ENCODE data around the gene ZNF622. TPM values are rescaled to one million over a fixed set of nuclear protein-coding genes. Genes with fewer than 3 reads are reported as not detected.
A peak's percentile ranks its signal among the peaks of the same experiment; 100 is the strongest.

ZNF622 gene
- total and polyA plus RNA-seq, 4 donors = 19.7 to 35.3 (median 23.2) TPM

- WGBS, 2 donors = 89 to 90% methylated on average over 3 of the region's 3 CpGs
- H3K9me3 ChIP-seq (ENCODE audit: control insufficient read depth, low read length) = peaks cover 3% of the 10 kb centered on the region
- H3K4me3 ChIP-seq (ENCODE audit: low read length in 2 of 2) = no peak overlapping the region
- no peak overlapping the region for H3K27ac ChIP-seq (ENCODE audit: low read depth in 1 of 2, low read length in 2 of 2)
- no peaks in the 10 kb centered on the region for H3K36me3 ChIP-seq (ENCODE audit: control insufficient read depth in 1 of 2, insufficient read depth in 2 of 2, low read length in 1 of 2)
- no peaks in the 10 kb centered on the region for H3K27me3 ChIP-seq (ENCODE audit: control insufficient read depth in 1 of 2, insufficient read depth in 2 of 2, low read length in 1 of 2)
- no peak for ATAC-seq (ENCODE audit: low FRiP score)
- intact Hi-C loops (cut with DNase I) = no loop called here
- DNase-seq = no peak
- no peaks in the 10 kb centered on the region for H3K4me1 ChIP-seq (ENCODE audit: control insufficient read depth in 1 of 2, insufficient read depth in 2 of 2, low read length in 2 of 2)
Measured at GRCh38 chr5:16502866-16503265, 37.3 kb upstream of the ZNF622 start.

- no peaks in the 10 kb centered on the region for H3K4me1 ChIP-seq (ENCODE audit: control insufficient read depth in 1 of 2, insufficient read depth in 2 of 2, low read length in 2 of 2)
- ATAC-seq (ENCODE audit: low FRiP score) = no peak
- intact Hi-C loops (cut with DNase I) = no loop called here
- 89 to 93% methylated on average over 5 of the region's 5 CpGs for WGBS, 2 donors
- no peak for DNase-seq
- peaks cover 6% of the 10 kb centered on the region for H3K9me3 ChIP-seq (ENCODE audit: control insufficient read depth, low read length)
- H3K27ac ChIP-seq (ENCODE audit: low read depth in 1 of 2, low read length in 2 of 2) = no peak overlapping the region
- H3K27me3 ChIP-seq (ENCODE audit: control insufficient read depth in 1 of 2, insufficient read depth in 2 of 2, low read length in 1 of 2) = no peaks in the 10 kb centered on the region
- H3K36me3 ChIP-seq (ENCODE audit: control insufficient read depth in 1 of 2, insufficient read depth in 2 of 2, low read length in 1 of 2) = no peaks in the 10 kb centered on the region
- H3K4me3 ChIP-seq (ENCODE audit: low read length in 2 of 2) = no peak overlapping the region
Measured at GRCh38 chr5:16500024-16500423, 34.4 kb upstream of the ZNF622 start.

- ATAC-seq (ENCODE audit: low FRiP score) = no peak
- no peak overlapping the region for H3K4me3 ChIP-seq (ENCODE audit: low read length in 2 of 2)
- H3K27ac ChIP-seq (ENCODE audit: low read depth in 1 of 2, low read length in 2 of 2) = no peak overlapping the region
- intact Hi-C loops (cut with DNase I) = loop anchor here in 1 of 2 donors (10.0 kb wide), 1 partner anchor 297 kb away; no protein-coding TSS in a partner anchor
- WGBS, 2 donors = 74 to 89% methylated on average over 2 of the region's 2 CpGs
- H3K9me3 ChIP-seq (ENCODE audit: control insufficient read depth, low read length) = peaks cover 6% of the 10 kb centered on the region
- no peaks in the 10 kb centered on the region for H3K4me1 ChIP-seq (ENCODE audit: control insufficient read depth in 1 of 2, insufficient read depth in 2 of 2, low read length in 2 of 2)
- DNase-seq = no peak
- no peaks in the 10 kb centered on the region for H3K27me3 ChIP-seq (ENCODE audit: control insufficient read depth in 1 of 2, insufficient read depth in 2 of 2, low read length in 1 of 2)
- H3K36me3 ChIP-seq (ENCODE audit: control insufficient read depth in 1 of 2, insufficient read depth in 2 of 2, low read length in 1 of 2) = no peaks in the 10 kb centered on the region
Measured at GRCh38 chr5:16497546-16497945, 31.9 kb upstream of the ZNF622 start.

- ATAC-seq (ENCODE audit: low FRiP score) (no peak), DNase-seq (no peak)
- H3K4me3 ChIP-seq (ENCODE audit: low read length in 2 of 2) = no peak overlapping the region
- no peaks in the 10 kb centered on the region for H3K36me3 ChIP-seq (ENCODE audit: control insufficient read depth in 1 of 2, insufficient read depth in 2 of 2, low read length in 1 of 2)
- no peaks in the 10 kb centered on the region for H3K27me3 ChIP-seq (ENCODE audit: control insufficient read depth in 1 of 2, insufficient read depth in 2 of 2, low read length in 1 of 2)
- no peaks in the 10 kb centered on the region for H3K4me1 ChIP-seq (ENCODE audit: control insufficient read depth in 1 of 2, insufficient read depth in 2 of 2, low read length in 2 of 2)
- 67 to 75% methylated on average over 1 of the region's 1 CpG for WGBS, 2 donors
- H3K9me3 ChIP-seq (ENCODE audit: control insufficient read depth, low read length) = peaks cover 3% of the 10 kb centered on the region
- H3K27ac ChIP-seq (ENCODE audit: low read depth in 1 of 2, low read length in 2 of 2) = no peak overlapping the region
- intact Hi-C loops (cut with DNase I) = loop anchor here in 1 of 2 donors (10.0 kb wide), 1 partner anchor 302 kb away; no protein-coding TSS in a partner anchor
Measured at GRCh38 chr5:16493261-16493660, 27.7 kb upstream of the ZNF622 start.

GRCh38 chr5:16492398-16493140 is 27.0 kb upstream of the ZNF622 start:
- Histone ChIP-seq H3K9me3 (ENCODE audit: control insufficient read depth, low read length) (peaks cover 3% of the 10 kb centered on the region), H3K36me3 (ENCODE audit: control insufficient read depth in 1 of 2, insufficient read depth in 2 of 2, low read length in 1 of 2) (no peaks in the 10 kb centered on the region), H3K4me1 (ENCODE audit: control insufficient read depth in 1 of 2, insufficient read depth in 2 of 2, low read length in 2 of 2) (no peaks in the 10 kb centered on the region), H3K27ac (ENCODE audit: low read depth in 1 of 2, low read length in 2 of 2) (no peak overlapping the region), H3K27me3 (ENCODE audit: control insufficient read depth in 1 of 2, insufficient read depth in 2 of 2, low read length in 1 of 2) (no peaks in the 10 kb centered on the region), H3K4me3 (ENCODE audit: low read length in 2 of 2) (no peak overlapping the region)
- intact Hi-C loops (cut with DNase I) = loop anchor here in 1 of 2 donors (10.0 kb wide), 1 partner anchor 302 kb away; no protein-coding TSS in a partner anchor
- ATAC-seq (ENCODE audit: low FRiP score) (no peak), DNase-seq (peak in 1 of 2 donors; percentile 31)
- 73 to 78% methylated on average over 10 of the region's 10 CpGs for WGBS, 2 donors

- ATAC-seq (ENCODE audit: low FRiP score) (no peak), DNase-seq (no peak)
- H3K27ac ChIP-seq (ENCODE audit: low read depth in 1 of 2, low read length in 2 of 2) = no peak overlapping the region
- 70 to 73% methylated on average over 8 of the region's 8 CpGs for WGBS, 2 donors
- peaks cover 2% of the 10 kb centered on the region for H3K9me3 ChIP-seq (ENCODE audit: control insufficient read depth, low read length)
- no peaks in the 10 kb centered on the region for H3K27me3 ChIP-seq (ENCODE audit: control insufficient read depth in 1 of 2, insufficient read depth in 2 of 2, low read length in 1 of 2)
- no peaks in the 10 kb centered on the region for H3K36me3 ChIP-seq (ENCODE audit: control insufficient read depth in 1 of 2, insufficient read depth in 2 of 2, low read length in 1 of 2)
- H3K4me3 ChIP-seq (ENCODE audit: low read length in 2 of 2) = no peak overlapping the region
- no peaks in the 10 kb centered on the region for H3K4me1 ChIP-seq (ENCODE audit: control insufficient read depth in 1 of 2, insufficient read depth in 2 of 2, low read length in 2 of 2)
- intact Hi-C loops (cut with DNase I) = loop anchor here in 1 of 2 donors (10.0 kb wide), 1 partner anchor 304 kb away; no protein-coding TSS in a partner anchor
Measured at GRCh38 chr5:16490911-16491310, 25.3 kb upstream of the ZNF622 start.

- Histone ChIP-seq H3K4me1 (ENCODE audit: control insufficient read depth in 1 of 2, insufficient read depth in 2 of 2, low read length in 2 of 2) (no peaks in the 10 kb centered on the region), H3K27me3 (ENCODE audit: control insufficient read depth in 1 of 2, insufficient read depth in 2 of 2, low read length in 1 of 2) (no peaks in the 10 kb centered on the region), H3K36me3 (ENCODE audit: control insufficient read depth in 1 of 2, insufficient read depth in 2 of 2, low read length in 1 of 2) (no peaks in the 10 kb centered on the region), H3K4me3 (ENCODE audit: low read length in 2 of 2) (no peak overlapping the region), H3K27ac (ENCODE audit: low read depth in 1 of 2, low read length in 2 of 2) (no peak overlapping the region), H3K9me3 (ENCODE audit: control insufficient read depth, low read length) (no peaks in the 10 kb centered on the region)
- intact Hi-C loops (cut with DNase I) = loop anchor here (1.0 to 10.0 kb wide), 5 partner anchors 63 to 713 kb away; no protein-coding TSS in a partner anchor
- ATAC-seq (ENCODE audit: low FRiP score) = peak; percentile 77
- 11 to 32% methylated on average over 1 of the region's 1 CpG for WGBS, 2 donors
- DNase-seq = no peak
Measured at GRCh38 chr5:16489322-16489791, 23.8 kb upstream of the ZNF622 start.

GRCh38 chr5:16487456-16487855 is 21.9 kb upstream of the ZNF622 start:
- no peak for DNase-seq
- H3K36me3 ChIP-seq (ENCODE audit: control insufficient read depth in 1 of 2, insufficient read depth in 2 of 2, low read length in 1 of 2) = no peaks in the 10 kb centered on the region
- H3K4me1 ChIP-seq (ENCODE audit: control insufficient read depth in 1 of 2, insufficient read depth in 2 of 2, low read length in 2 of 2) = no peaks in the 10 kb centered on the region
- no peaks in the 10 kb centered on the region for H3K9me3 ChIP-seq (ENCODE audit: control insufficient read depth, low read length)
- H3K27ac ChIP-seq (ENCODE audit: low read depth in 1 of 2, low read length in 2 of 2) = no peak overlapping the region
- no peak overlapping the region for H3K4me3 ChIP-seq (ENCODE audit: low read length in 2 of 2)
- 80 to 87% methylated on average over 2 of the region's 2 CpGs for WGBS, 2 donors
- no peak for ATAC-seq (ENCODE audit: low FRiP score)
- no peaks in the 10 kb centered on the region for H3K27me3 ChIP-seq (ENCODE audit: control insufficient read depth in 1 of 2, insufficient read depth in 2 of 2, low read length in 1 of 2)
- intact Hi-C loops (cut with DNase I) = loop anchor here (5.0 to 10.0 kb wide), 4 partner anchors 65 to 715 kb away; no protein-coding TSS in a partner anchor

- Histone ChIP-seq H3K27me3 (ENCODE audit: control insufficient read depth in 1 of 2, insufficient read depth in 2 of 2, low read length in 1 of 2) (no peaks in the 10 kb centered on the region), H3K4me3 (ENCODE audit: low read length in 2 of 2) (no peak overlapping the region), H3K4me1 (ENCODE audit: control insufficient read depth in 1 of 2, insufficient read depth in 2 of 2, low read length in 2 of 2) (no peaks in the 10 kb centered on the region), H3K9me3 (ENCODE audit: control insufficient read depth, low read length) (no peaks in the 10 kb centered on the region), H3K36me3 (ENCODE audit: control insufficient read depth in 1 of 2, insufficient read depth in 2 of 2, low read length in 1 of 2) (no peaks in the 10 kb centered on the region), H3K27ac (ENCODE audit: low read depth in 1 of 2, low read length in 2 of 2) (no peak overlapping the region)
- DNase-seq = no peak
- no peak for ATAC-seq (ENCODE audit: low FRiP score)
- 64 to 67% methylated on average over 4 of the region's 4 CpGs for WGBS, 2 donors
- intact Hi-C loops (cut with DNase I) = loop anchor here (5.0 to 10.0 kb wide), 4 partner anchors 66 to 716 kb away; no protein-coding TSS in a partner anchor
Measured at GRCh38 chr5:16486711-16487111, 21.1 kb upstream of the ZNF622 start.
